KBM-7 (cell line): ENCODE measurements around the gene ACP2.
"Not testable (repeated sequence)": the region's sequence is repeated elsewhere in the genome, so short reads cannot be mapped to it uniquely, and the experiment has no call there.

ENCODE experiments used
- DNase-seq: peaks from one replicate; pipeline ENCODE4 v3.0.0-alpha.2; 2015
- in situ Hi-C: fragments of 300-500 bp; cut with MboI; formaldehyde crosslinking; loops from 2 replicates; pipeline ENCODE4 v1.14.3; 2020; ENCODE audit warnings: low sequenced_read_pairs, low pct_unique_long_range_greater_than_20kb, mixed read lengths

The ACP2 gene

GRCh38 chr11:47215366-47215910 lies 33.2 kb downstream of the ACP2 start:
- in situ Hi-C loops: no loop called here
- no peak for DNase-seq

DNA sequence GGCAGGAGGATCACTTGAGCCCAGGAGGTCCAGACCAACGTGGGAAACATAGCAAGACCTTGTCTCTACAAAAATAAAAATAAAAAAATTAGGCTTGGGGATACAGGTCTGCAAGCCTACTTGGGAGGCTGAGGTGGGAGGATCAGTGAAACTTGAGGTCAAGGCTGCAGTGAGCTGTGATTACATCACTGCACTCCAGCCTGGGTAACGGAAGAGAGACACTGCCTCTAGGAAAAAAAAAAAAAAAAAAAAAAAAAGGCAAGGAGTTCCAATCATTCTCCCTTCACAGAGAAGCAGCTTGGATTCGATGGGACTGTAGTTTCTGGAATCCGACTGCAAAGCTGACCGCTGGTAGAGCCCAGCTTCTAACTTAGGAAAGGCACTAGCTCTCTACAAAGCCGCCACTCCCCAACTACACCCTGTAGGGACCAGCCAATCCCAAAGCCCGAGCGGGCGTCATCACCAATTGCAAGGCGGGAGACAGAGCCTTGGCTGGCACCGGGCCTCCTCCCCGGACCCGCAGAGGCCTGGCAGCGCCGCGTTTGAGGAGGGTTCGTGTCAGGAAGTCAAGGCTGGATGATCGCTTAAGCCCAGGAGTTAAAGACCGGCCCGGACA lies 34.6 kb downstream of the ACP2 start:
- peak; percentile 93 for DNase-seq

DNA sequence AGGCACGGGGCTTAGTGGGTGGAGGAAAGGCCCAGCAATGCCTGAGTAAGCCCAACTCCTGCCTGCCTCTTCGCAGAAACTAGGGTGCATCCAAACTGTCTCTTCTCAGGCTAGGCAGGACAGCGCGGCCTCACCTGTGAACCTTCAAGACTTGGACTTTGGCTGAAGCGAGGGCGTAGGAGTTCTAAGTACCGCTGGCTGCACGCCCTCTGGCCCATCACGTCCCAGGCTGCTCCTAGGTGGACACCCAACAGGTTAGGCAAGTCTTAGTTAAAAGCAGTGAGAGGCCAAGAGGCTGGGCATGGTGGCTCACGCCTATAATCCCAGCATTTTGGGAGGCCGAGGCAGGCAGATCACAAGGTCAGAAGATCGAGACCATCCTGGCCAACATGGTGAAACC lies 35.7 kb downstream of the ACP2 start:
- in situ Hi-C loops: no loop called here
- DNase-seq: no peak

More for the DNA sequence above, 34.6 kb downstream of the ACP2 start:
- in situ Hi-C loops: no loop called here

DNA sequence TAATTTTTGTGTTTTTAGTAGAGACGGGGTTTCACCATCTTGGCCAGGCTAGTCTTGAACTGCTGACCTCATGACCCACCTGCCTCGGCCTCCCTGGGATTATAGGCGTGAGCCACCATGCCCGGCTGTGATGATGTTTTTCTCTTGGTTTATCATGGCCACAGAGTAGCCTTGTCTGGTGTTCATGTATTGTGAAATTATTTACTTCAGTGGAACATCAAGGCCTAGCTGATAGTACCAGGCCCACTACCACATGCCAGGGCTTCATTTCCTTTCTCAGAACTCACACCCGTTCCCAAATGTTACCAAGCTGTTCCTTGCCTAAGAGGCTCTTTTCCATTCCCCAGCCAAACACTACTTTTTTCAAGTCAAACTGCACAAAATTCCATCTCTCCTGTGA lies 40.0 kb downstream of the ACP2 start:
- in situ Hi-C loops: no loop called here
- DNase-seq: no peak

DNA sequence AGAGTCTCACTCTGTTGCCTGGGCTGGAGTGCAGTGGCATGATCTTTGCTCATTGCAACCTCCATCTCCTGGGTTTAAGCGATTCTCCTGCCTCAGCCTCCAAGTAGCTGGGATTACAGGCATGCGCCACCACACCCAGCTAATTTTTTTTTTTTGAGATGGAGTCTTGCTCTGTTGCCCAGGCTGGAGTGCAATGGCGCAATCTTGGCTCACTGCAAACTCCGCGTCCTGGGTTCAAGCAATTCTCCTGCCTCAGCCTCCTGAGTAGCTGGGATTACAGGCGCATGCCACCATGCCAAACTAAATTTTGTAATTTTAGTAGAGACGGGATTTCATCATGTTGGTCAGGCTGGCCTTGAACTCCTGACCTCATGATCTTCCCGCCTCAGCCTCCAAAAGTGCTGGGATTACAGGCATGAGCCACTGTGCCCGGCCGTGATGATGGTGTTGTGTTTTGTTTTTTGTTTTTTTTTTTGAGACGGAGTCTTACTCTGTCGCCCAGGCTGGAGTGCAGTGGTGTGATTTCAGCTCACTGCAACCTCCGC lies 40.5 kb downstream of the ACP2 start:
- in situ Hi-C loops, DNase-seq: not testable (repeated sequence)

- in situ Hi-C loops: no loop called here
- DNase-seq: no peak
Observed at GRCh38 chr11:47207459-47207858, 41.2 kb downstream of the ACP2 start.

- in situ Hi-C loops, DNase-seq: not testable (repeated sequence)
Observed at GRCh38 chr11:47206577-47206976, 42.0 kb downstream of the ACP2 start.

DNA sequence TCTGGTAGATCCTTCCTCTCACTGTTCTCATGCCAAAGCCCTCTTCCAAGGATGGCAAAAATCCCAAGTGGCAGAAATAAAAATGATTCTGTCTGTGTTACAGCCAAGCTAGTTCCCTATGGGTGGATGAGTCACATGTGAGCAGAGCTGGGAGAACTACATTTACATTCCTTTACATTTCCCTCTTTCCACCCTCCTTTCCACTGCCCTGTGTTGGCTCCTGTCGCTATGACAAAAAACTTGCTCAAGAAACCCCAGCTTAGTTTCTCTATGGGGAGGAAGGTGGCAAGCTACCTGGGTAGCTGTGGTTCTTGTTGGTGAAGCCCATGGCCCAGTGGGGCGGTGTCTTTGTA lies 44.0 kb downstream of the ACP2 start:
- DNase-seq: no peak
- in situ Hi-C loops: no loop called here

DNA sequence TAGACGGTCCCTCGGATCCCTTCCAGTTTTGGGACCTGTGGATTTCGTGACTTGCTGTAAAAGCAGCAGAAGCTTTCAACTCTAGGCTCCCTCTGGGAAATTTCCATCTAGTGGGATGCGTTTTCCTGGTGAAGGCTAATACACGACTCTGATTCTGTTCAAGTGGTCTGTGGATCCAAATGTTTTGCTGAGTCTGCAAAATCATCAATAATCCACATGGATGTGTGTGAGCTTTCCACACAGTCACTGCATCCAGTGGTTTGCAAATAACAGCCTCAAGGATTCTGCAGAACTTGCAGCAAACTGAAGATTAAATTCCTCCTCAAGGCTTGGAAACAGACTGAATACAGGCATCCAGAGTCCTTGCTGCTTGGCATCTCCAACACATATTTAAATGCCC lies 46.0 kb downstream of the ACP2 start:
- DNase-seq: no peak
- in situ Hi-C loops: no loop called here

- in situ Hi-C loops: no loop called here
- no peak for DNase-seq
Observed at GRCh38 chr11:47201015-47201414, 47.6 kb downstream of the ACP2 start.

GRCh38 chr11:47198161-47198560 lies 50.5 kb downstream of the ACP2 start:
- DNase-seq, in situ Hi-C loops: not testable (repeated sequence)

DNA sequence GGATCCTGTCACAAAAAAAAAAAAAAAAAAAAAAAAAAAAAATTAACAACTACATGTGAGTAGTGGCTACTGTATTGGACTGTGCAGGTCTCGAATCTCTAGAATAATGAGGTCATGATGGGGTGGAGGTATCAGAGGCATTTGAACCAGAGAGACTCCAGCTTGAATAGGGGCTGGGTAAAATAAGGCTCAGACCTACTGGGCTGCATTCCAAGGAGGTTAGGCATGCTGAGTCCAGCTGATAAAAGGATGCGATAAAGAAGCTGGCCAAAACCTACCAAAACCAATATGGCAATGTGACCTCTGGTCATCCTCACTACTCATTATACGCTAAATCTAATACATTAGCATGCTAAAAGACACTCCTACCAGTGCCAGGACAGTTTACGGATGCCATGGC lies 56.5 kb downstream of the ACP2 start:
- in situ Hi-C loops: no loop called here
- DNase-seq: no peak

- DNase-seq, in situ Hi-C loops: not testable (repeated sequence)
Observed at GRCh38 chr11:47191137-47191536, 57.5 kb downstream of the ACP2 start.
